GM21737 (cell line): ENCODE results near the gene PRRT4.

ENCODE experiments used
- ATAC-seq: cut with Tn5 transposase; IDR thresholded peaks from one replicate; pipeline ENCODE4 v1.9.1; 2021; ENCODE audit warnings: mild to moderate bottlenecking, moderate library complexity; ENCODE audit not compliant: unreplicated experiment

Gene PRRT4

GRCh38 chr7:128376077-128376476, 14.6 kb upstream of the PRRT4 start:
- no peak for ATAC-seq

- ATAC-seq, result no peak
Observed at GRCh38 chr7:128374041-128374440, 12.6 kb upstream of the PRRT4 start.

GRCh38 chr7:128373606-128374005, 12.1 kb upstream of the PRRT4 start:
- ATAC-seq, result no peak

- no peak for ATAC-seq
Observed at GRCh38 chr7:128370491-128370890, 9.0 kb upstream of the PRRT4 start.

- no peak for ATAC-seq
Observed at GRCh38 chr7:128366986-128367385, 5.5 kb upstream of the PRRT4 start.

GRCh38 chr7:128366300-128366699, 4.8 kb upstream of the PRRT4 start:
- ATAC-seq, result no peak

GRCh38 chr7:128365432-128365831, 3.9 kb upstream of the PRRT4 start:
- no peak for ATAC-seq

GRCh38 chr7:128364166-128364870, 2.8 kb upstream of the PRRT4 start:
- no peak for ATAC-seq

- ATAC-seq, result no peak
Observed at GRCh38 chr7:128363261-128363721, 1.8 kb upstream of the PRRT4 start.

GRCh38 chr7:128362670-128363069, 1.2 kb upstream of the PRRT4 start:
- ATAC-seq, result no peak

- ATAC-seq, result no peak
Observed at GRCh38 chr7:128360359-128360678, 1.2 kb downstream of the PRRT4 start.

- no peak for ATAC-seq
Observed at GRCh38 chr7:128359939-128360338, 1.6 kb downstream of the PRRT4 start.

GRCh38 chr7:128359336-128359735, 2.2 kb downstream of the PRRT4 start:
- ATAC-seq, result no peak

- ATAC-seq, result no peak
Observed at GRCh38 chr7:128358233-128358632, 3.3 kb downstream of the PRRT4 start.

GRCh38 chr7:128357217-128357613, 4.3 kb downstream of the PRRT4 start:
- ATAC-seq, result no peak

GRCh38 chr7:128356546-128357216, 4.8 kb downstream of the PRRT4 start:
- no peak for ATAC-seq

GRCh38 chr7:128353610-128354009, 7.9 kb downstream of the PRRT4 start:
- ATAC-seq, result no peak

GRCh38 chr7:128353189-128353588, 8.3 kb downstream of the PRRT4 start:
- ATAC-seq, result no peak

GRCh38 chr7:128352636-128353035, 8.9 kb downstream of the PRRT4 start:
- no peak for ATAC-seq

GRCh38 chr7:128352153-128352537, 9.3 kb downstream of the PRRT4 start:
- ATAC-seq, result no peak

GRCh38 chr7:128351296-128352152, 10.0 kb downstream of the PRRT4 start:
- ATAC-seq, result no peak
